GM18870 (cell line): ENCODE data around the gene LRRFIP2.
"Not testable (repeated sequence)": the region's sequence is repeated elsewhere in the genome, so short reads cannot be mapped to it uniquely, and the experiment has no call there.

Experiments used
- ATAC-seq: cut with Tn5 transposase; IDR thresholded peaks from one replicate; pipeline ENCODE4 v1.9.1; 2021; ENCODE audit warnings: moderate library complexity; ENCODE audit not compliant: unreplicated experiment

LRRFIP2 gene

DNA sequence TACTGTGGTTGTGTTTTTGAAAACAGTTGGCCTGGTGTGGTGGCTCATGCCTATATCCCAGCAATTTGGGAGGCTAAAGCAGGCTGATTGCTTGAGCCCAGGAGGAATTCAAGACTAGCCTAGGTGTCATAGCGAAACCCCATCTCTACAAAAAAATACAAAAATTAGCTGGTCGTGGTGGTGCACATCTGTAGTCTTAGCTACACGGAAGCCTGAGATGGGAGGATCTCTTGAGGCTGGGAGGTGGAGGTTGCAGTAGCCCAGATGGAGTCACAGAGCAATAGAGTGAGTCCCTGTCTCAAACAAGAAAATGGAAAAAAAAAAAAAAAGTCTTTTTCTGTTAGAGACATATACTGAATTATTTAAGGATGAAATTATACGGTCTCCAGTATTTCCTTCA lies 14.7 kb upstream of the LRRFIP2 start:
- no peak for ATAC-seq

DNA sequence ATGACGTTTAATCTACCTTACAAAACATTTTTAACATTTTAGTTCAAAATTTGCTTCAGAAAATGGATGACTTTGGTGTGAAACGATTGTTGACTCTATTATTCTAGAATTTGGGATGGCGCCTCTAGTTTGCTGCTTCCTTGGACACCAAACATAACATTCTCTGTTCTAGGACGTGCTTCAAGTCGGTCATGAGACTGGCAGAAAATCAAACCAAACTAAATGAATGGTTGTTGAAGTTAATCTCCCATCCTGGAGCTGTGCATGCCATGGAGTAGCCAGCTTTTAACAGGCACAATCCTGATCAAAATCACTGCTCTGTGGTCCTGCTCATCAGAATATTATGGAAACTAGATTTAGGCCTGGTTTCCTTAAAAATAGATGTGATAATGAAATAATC lies 9.6 kb upstream of the LRRFIP2 start:
- ATAC-seq = no peak

DNA sequence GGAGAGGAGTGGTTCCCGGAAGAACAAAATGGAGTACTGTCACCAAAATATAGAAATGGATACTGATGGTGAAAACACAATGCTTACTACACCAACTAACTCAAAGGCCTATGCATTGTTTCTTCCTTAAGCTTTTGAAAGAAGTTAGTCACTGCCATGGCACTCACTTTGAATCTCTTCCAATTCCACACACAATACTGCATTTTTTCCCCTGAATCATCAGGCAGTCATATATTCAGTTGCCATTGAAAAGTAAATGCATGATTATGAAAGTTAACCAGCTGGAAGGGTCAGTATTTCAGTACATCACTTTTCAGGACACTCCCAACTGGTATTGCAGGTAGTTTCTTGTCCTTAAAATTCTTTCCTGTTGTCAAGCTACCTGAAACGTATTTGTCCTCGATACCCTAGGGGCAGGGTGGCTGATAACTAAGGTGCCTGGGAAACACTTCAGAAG lies 9.0 kb upstream of the LRRFIP2 start:
- no peak for ATAC-seq

DNA sequence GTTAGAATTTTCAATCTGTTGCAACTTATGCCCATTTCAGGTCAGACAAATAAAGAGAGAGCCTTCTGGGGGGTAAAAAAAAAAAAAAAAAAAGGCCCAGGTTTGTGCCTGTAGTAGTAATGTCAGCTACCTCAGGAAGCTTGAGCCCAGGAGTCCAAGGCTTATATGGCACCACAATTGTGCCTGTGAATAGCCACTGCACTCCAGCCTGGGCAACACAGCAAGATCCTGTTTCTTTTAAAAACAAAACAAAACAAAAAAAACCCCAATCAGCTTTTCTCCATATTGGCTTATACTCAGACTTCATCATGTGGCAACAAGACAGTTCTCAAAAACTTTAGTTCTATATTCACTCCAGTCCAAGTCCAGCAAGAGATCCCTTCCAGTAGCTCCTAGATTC lies 8.4 kb upstream of the LRRFIP2 start:
- no peak for ATAC-seq

DNA sequence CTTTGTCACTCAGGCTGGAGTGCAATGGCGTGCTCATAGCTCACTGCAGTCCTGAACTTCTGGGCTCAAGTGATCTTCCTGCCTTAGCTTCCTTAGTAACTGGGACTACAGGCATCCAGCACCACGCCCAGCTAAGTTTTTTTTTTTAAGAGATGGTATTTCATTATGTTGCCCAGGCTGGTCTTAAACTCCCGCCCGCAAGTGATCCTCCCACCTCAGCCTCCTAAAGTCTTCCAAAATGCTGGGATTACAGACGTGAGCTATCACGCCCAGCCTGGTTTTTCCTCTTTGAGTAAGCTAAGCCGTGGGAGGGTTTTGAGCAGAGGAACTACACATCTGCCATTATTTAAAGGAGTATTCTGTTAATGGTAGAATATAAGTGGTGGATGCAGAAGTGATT lies 7.4 kb upstream of the LRRFIP2 start:
- no peak for ATAC-seq

DNA sequence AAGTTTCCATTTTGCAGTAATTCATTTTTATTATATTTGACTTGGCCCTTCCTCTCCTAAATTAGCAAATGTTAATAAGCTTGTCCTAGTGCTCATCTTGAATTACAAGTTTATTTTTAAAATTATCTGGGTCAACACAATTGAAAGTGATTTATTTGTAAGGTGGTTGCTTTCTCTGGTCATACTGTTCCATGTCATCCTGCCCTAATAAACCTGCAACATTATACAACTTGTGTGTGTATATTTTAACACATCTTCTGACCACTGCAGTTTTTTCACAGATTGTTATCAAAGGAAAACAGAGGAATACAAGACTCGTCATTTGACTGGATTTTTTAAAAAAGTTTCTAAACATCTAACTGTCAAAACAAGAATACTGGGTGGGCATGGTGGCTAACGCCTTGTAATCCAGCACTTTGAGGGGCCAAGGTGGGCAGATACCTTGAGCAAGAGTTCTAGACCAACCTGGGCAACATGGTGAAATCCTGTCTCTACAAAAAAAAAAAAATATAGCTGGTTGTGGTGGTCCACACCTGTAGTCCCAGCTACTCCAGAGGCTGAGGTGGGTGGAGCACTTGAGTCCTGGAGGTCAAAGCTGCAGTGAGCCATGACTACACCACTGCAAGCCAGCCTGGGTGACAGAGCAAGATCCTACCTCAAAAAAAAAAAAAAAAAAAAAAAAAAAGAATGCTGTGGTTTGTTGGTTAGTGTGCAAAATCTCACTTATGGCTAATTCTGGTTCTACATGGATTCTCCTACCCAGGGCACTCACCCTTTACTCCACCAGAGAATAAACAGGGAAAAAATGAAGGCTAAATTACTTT lies 5.0 kb upstream of the LRRFIP2 start:
- ATAC-seq = no peak

DNA sequence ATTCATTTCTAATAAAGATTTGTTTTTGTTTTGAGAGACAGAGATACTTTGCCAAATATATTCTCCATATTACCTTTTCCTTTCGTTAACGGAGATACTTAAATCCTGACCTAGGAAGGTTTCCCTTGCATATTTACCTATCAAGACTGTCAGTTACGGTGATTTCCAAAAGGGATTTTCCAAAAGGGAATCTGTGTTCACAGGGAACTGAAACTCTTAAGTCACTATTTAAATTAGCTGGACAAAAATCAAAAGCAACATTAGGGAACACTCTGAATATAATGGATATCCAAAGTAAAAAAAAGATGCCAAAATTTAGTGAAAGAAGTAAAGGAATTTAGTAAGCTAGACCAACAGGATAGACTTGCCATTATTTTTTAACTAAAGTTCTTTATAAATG lies 576 bp downstream of the LRRFIP2 start:
- ATAC-seq = no peak

DNA sequence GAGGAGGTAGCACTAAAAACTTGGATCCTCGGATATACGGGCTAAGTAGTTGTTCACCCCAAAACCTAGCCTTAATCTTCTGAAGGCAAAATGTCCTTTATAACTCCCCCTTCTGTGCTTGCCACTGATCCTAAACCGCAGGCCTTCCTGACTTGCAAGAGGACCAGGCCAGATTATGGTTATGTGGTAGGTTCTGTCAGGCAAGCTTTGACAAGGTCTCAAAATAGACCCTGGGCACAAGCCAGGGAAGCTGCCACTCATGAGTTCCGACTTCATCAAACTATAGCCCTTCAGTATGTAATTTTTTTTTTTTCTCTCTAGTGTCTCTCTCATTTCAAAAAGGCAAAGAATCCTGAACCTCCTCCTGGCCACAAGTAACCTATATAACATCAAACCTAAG lies 3.2 kb downstream of the LRRFIP2 start:
- no peak for ATAC-seq

DNA sequence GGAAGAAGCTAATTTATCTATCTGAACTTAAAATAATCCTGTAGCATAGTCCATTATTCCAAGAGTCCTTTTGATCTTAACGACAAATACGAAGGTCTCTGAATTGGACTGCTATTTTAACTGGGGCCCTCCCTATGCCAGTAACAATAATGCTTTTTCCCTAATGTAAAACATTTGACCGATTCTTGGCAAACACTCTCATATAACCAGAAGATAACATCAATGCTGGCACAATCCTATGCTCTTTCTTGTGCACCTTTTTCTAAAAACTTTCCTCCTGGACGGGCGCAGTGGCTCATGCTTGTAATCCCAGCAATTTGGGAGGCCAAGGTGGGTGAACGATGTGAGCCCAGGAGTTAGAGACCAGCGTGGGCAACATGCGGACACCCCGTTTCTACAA lies 3.9 kb downstream of the LRRFIP2 start:
- no peak for ATAC-seq

DNA sequence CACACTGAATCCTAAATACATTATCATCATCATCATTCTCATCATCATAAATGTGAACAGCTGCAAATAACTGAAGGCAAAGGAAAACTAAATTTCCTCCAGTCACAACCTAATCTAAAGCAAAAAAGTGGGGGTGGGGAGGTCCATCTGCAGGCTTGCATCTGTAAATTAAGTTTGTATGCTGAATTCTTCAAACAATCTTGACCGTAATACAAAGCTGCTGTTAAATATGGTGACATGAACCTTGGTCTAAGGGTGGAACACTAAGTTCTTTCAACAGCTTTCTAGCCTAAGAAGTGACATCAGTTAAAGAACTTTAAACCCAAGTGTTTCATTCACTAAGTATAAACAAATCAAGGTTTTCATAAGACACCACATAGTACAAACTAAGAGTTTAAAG lies 4.3 kb downstream of the LRRFIP2 start:
- no peak for ATAC-seq

DNA sequence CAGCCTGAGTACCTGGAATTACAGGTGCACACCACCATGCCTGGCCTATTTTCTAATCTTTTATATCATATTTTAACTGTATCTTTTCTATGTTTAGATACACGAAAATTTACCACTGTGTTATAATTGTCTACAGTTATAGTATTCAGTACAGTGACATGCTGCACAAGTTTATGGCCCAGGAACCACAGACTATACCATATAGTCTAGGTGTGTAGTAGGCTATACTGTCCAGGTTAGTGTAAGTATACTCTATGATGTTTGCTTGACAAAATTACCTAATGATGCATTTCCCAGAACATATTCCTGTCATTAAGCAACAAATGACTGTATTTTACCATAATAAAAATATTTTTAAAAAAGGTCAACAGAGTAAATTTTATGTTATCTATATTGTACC lies 5.5 kb downstream of the LRRFIP2 start:
- no peak for ATAC-seq

DNA sequence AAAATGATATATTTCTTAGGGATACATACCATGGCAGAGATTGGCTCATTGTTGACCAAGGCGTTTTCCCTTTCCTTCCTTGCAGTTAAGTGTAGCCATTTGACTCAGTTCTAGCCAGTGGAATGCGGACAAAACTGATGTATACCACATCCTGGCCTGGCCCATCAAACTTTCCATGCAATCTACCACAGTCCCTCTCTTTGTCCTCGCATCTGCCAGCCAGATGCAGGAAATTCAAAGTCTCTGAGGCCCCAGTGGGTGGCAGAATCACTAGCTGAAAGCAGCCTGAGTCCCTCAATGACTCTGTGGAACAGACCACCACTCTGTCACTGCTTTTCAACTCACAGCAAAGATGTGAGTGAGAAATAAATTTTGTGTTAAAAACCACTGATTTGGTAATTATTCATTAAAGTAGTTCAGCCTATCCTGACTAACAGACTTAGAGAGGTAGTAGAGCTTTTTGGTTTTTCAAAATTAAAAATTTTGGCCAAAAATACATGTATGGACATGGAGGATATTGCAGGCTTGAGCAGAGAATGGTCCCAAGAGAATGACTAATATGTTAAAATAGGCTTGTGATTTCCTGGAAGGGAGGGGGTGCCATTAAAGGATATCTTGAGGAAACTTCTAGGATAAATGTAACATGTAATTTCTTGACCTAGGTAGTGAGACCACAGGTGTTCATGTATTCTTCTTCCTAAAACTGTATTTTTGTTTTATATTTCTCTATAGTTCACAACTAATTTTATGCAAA lies 10.9 kb downstream of the LRRFIP2 start:
- peak; percentile 46 for ATAC-seq

DNA sequence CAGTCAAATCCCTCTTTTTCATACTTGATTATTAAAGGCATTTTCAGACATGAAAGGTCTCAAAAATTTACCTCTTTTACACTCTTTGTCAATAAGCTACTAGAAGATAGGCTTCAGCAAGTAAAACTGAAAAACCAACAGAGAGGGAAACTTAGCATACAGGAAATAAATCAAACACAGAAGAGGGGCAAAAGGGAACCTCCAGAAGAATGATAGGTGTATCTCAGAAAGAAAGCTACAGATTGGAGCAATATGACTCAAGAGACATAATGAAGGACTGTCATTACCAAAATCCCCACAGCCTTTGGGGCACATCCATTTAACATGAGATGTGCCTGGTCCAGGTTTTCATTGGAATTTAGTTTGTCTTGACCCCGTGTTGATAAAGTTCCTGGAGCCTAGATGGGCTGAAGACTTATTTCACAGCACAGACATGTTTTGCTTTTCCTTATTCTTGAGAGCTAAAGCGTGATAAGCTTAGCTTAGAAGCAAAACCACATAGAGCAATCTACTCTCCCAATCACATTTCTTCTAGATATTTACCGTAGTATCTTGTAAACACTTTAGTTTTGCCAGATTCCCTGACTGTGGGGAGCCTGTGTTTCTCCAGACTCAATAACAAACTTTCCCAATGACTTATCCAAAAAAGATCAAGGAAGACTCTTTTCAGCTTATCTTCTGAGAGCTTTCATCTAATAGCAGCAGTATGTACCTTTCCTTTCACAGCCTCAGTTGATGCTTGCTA lies 11.7 kb downstream of the LRRFIP2 start:
- ATAC-seq = peak; percentile 81

DNA sequence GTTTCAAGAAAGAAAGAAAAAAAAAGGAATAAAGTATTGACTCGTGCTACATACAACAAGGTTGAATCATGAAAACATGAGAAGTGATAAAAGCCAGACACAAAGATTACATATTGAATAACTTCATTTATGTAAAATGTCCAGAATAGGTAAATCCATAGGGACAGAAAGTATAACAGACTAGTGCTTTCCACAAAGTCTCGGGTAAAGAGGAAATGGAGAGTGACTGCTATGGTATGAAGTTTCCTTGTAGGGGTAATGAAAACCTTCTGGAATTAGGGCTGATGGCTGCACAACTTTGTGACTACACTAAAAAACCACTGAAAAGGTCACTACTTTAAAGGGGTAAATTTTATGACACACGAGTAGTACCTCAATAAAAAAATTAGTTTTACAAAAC lies 13.0 kb downstream of the LRRFIP2 start:
- ATAC-seq = no peak

DNA sequence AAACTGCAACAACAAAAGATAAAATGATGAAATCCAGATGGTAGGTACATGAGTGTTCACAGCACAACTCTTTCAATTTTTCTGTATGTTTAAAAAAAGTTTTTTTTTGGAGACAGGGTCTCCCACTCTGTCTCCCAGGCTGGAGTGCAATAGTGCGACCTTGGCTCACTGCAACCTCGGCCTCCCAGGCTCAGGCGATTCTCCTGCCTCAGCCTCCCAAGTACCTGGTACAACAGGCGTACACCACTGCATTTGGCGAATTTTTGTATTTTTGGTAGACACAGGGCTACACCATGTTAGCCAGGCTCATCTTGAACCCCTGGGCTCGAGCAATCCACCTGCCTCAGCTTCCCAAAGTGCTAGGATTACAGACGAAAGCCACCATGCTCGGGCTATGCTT lies 18.6 kb downstream of the LRRFIP2 start:
- ATAC-seq = no peak

DNA sequence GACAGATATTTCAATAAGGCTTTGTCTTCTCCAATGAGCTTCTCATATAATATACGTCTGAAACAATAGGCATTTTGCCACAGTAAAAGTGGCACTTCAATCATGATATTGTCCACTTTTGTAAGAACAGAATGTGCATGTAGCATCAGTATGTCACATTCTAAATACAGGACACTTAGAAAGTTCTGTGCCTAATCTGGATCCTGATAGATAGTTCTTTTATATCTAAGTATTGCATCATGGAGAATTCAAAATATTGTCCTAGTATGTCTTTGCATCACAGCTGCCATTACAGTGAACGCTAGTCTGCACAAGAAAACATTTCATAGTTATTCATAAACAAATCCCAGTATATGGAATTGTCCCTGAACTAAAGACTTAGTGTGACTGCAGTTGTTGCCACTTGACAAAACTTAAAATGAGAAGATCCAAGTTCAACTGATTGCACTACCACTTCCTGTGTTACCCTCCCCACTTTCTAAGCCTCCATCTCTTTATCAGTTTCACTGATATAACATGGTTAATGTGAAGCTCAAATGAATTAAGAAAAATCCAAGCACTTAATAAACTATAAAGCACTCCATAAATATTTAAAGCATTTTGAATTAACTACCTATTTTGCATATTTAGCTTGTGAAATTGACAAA lies 19.6 kb downstream of the LRRFIP2 start:
- no peak for ATAC-seq

DNA sequence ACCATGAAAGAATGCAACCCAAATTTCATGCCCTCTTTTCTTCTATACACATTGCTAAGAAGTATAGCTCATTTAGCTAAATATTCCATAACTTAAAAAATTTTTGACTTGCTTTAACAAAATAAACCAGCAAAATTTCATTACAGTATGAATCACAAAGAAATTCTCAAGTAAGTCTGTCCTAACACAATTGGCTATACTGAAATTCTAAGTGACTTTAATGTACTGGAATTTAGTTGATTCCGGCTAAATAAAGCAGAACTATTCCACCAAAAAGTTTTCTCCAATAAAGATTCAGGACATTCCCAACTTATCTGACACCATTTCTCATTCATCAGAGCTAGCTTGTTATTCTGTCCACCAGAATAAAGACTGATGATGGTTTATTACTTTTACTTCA lies 23.8 kb downstream of the LRRFIP2 start:
- no peak for ATAC-seq

DNA sequence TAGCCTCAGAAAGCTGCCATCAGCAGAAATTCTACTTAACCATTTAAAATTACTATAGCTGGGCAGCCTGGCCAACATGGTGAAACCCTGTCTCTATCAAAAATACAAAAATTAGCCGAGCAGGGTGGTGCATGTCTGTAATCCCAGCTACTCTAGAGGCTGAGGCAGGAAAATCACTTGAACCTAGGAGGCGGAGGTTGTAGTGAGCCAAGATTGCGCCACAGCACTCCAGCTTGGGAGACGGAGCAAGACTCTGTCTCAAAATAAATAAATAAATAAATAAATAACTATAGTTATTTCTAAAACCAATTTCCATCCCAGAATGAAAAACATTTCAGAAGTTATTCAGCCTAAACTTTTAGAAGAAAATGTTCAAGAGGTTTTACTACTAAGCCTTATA lies 25.1 kb downstream of the LRRFIP2 start:
- no peak for ATAC-seq

DNA sequence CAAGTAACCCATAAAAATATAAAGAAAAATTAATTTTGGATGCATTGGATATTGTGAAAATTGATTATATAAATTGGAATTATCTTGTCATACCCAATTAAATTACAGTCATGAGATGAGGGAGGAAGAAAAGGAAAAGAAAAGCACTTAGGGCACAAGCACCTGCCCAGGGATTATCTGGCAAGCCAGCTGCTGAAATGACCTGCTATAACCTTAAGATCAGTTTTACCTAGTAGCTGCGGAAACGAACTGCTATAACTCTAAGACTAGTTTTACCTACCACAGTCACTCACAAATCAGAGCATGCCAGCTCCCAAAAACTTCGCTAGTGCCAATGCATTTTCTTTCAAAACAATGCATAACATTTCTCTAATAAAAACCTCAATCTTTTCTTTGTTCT lies 26.2 kb downstream of the LRRFIP2 start:
- no peak for ATAC-seq

DNA sequence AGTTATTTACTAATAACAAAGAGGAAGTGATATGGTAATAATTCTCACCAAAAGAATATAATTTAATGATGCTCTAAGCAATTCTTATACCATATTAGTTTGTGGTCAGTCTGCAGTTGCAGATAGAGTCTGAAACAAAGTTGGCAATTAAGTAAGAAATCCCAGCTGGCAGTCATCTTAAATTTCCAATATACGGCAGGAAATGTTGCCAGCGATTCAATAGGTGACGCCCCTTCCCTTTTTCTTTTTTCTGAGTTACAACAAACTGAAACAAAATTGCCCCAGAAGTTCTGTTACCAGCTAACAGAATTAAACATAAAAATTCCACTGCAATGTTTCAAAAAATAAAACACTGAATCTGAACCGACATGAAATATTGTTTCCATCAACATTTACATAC lies 26.7 kb downstream of the LRRFIP2 start:
- no peak for ATAC-seq

DNA sequence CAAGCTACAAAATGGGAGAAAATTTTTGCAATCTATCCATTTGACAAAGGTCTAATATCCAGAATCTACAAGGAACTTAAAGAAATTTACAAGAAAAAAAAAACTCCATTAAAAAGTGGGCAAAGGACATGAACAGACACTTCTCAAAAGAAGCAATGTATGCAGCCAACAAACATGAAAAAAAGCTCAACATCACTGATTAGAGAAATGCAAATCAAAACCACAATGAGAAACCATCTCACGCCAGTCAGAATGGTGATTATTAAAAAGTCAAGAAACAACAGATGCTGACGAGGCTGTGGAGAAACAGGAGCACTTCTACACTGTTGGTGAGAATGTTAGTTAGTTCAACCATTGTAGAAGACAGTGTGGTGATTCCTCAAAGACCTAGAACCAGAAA lies 27.5 kb downstream of the LRRFIP2 start:
- ATAC-seq = not testable (repeated sequence)
